ENCODE measurements around the gene ATOSA.

The ATOSA gene

GRCh38 chr15:52653431-52653964 is 25.7 kb downstream of the ATOSA start:
- H3K4me3 ChIP-seq (ENCODE audit: low read depth, low read length): no peak overlapping the region

DNA sequence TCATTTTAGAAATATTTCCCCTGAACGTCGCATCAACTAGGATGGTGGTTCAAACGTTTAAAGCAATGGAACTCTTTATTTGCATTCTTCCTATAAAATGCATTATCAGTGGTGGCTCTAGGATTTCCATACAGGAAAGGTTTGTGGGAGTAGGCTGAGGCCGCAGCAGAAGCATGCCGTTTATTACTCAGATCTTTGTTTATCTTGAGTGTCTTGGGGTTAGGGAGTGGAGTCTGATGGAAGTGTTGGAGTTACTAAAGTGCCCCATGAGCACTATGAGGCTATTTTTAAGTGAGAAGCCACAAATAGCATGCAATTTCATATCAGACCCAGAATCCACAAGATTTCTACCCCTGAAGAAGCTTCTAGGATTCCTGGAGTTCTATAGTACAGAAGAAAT is 26.2 kb downstream of the ATOSA start:
- H3K4me3 ChIP-seq (ENCODE audit: low read depth, low read length): no peak overlapping the region

GRCh38 chr15:52652286-52652685 is 26.9 kb downstream of the ATOSA start:
- no peak overlapping the region for H3K4me3 ChIP-seq (ENCODE audit: low read depth, low read length)

GRCh38 chr15:52651868-52652267 is 27.3 kb downstream of the ATOSA start:
- no peak overlapping the region for H3K4me3 ChIP-seq (ENCODE audit: low read depth, low read length)

GRCh38 chr15:52651114-52651513 is 28.1 kb downstream of the ATOSA start:
- no peak overlapping the region for H3K4me3 ChIP-seq (ENCODE audit: low read depth, low read length)

GRCh38 chr15:52649686-52650085 is 29.5 kb downstream of the ATOSA start:
- H3K4me3 ChIP-seq (ENCODE audit: low read depth, low read length): no peak overlapping the region

GRCh38 chr15:52645916-52646315 is 33.3 kb downstream of the ATOSA start:
- H3K4me3 ChIP-seq (ENCODE audit: low read depth, low read length): no peak overlapping the region

GRCh38 chr15:52642386-52643361 is 36.5 kb downstream of the ATOSA start:
- H3K4me3 ChIP-seq (ENCODE audit: low read depth, low read length): no peak overlapping the region

- H3K4me3 ChIP-seq (ENCODE audit: low read depth, low read length): no peak overlapping the region
Measured at GRCh38 chr15:52636459-52636858, 42.7 kb downstream of the ATOSA start.

DNA sequence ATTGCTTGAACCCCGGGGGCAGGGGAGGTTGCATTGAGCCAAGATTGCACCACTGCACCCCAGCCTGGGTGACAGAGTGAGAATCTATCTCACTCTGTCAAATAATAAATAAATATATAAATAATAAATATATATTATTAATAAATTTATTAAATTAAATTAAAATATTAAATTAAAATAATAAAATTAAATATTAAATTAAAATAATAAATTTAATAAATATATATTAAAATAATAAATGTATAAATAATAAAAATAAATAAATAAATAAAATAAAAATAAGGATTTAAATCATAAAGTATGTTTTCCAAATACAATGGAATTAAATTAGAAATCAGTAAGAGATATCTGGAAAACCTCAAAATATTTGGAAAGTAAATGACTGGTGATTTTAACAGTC is 43.3 kb downstream of the ATOSA start:
- no peak overlapping the region for H3K4me3 ChIP-seq (ENCODE audit: low read depth, low read length)
